ENCODE measurements around the gene ERH. TPM values are rescaled to one million over a fixed set of nuclear protein-coding genes. Genes with fewer than 3 reads are reported as not detected.
A peak's percentile ranks its signal among the peaks of the same experiment; 100 is the strongest.
"Not testable (repeated sequence)": the region's sequence is repeated elsewhere in the genome, so short reads cannot be mapped to it uniquely, and the experiment has no call there.

ERH gene
- total RNA-seq, 2 donors from 2014 or later = 198 to 374 TPM

- no peaks in the 10 kb centered on the region for H3K27me3 Mint-ChIP-seq
- H3K4me1 Mint-ChIP-seq = peaks cover 14% of the 10 kb centered on the region
- ATAC-seq (replicated peaks) = no peak
- peak overlapping the region; percentile 12 for H3K27ac Mint-ChIP-seq
- H3K9me3 Mint-ChIP-seq = no peaks in the 10 kb centered on the region
- no peak overlapping the region for H3K4me3 Mint-ChIP-seq
- peaks cover 36% of the 10 kb centered on the region for H3K36me3 Mint-ChIP-seq (ENCODE audit: low read depth)
Observed at GRCh38 chr14:69408331-69408960, 10.3 kb upstream of the ERH start.

DNA sequence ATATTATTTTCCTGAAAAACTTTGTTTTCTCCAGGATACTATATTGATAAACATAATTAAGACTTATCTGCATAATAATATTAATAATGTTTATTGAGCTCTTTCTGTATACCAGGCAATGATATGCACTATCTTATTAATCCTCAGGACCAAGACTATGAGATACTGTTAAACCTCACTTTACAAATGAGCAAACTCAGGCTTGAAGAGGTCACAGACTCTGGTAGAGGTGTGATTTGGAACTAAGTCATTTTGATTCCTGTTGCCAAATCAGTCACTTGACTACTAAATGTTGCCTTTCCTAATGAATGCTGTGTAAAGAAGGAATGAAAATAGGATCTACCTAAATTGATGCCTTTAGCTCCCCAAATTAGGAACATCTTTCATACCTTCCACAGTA, 7.7 kb upstream of the ERH start:
- H3K4me1 Mint-ChIP-seq = peaks cover 14% of the 10 kb centered on the region
- H3K27ac Mint-ChIP-seq = no peak overlapping the region
- no peaks in the 10 kb centered on the region for H3K27me3 Mint-ChIP-seq
- H3K9me3 Mint-ChIP-seq = no peaks in the 10 kb centered on the region
- H3K36me3 Mint-ChIP-seq (ENCODE audit: low read depth) = peaks cover 30% of the 10 kb centered on the region
- no peak overlapping the region for H3K4me3 Mint-ChIP-seq
- ATAC-seq (replicated peaks) = no peak

DNA sequence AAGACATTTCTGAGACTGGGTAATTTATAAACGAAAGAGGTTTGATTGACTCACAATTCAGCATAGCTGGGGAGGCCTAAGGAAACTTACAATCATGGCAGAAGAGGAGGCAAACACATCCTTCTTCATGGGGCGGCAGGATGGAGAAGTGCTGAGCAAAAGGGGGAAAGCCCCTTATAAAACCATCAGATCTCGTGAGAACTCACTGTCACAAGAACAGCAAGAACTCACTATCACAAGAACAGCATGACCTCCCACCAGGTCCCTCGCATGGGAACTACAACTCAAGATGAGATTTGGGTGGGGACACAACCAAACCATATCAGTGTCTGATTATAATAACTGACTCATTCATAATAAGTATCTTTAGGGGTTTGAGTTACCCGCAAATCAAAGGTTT, 6.8 kb upstream of the ERH start:
- H3K4me1 Mint-ChIP-seq = peaks cover 21% of the 10 kb centered on the region
- no peak overlapping the region for H3K4me3 Mint-ChIP-seq
- H3K27me3 Mint-ChIP-seq = no peaks in the 10 kb centered on the region
- H3K9me3 Mint-ChIP-seq = no peaks in the 10 kb centered on the region
- no peak overlapping the region for H3K27ac Mint-ChIP-seq
- H3K36me3 Mint-ChIP-seq (ENCODE audit: low read depth) = peaks cover 38% of the 10 kb centered on the region
- no peak for ATAC-seq (replicated peaks)

GRCh38 chr14:69404478-69404877, 6.4 kb upstream of the ERH start:
- peaks cover 21% of the 10 kb centered on the region for H3K4me1 Mint-ChIP-seq
- H3K27me3 Mint-ChIP-seq = no peaks in the 10 kb centered on the region
- H3K9me3 Mint-ChIP-seq = no peaks in the 10 kb centered on the region
- no peak overlapping the region for H3K27ac Mint-ChIP-seq
- H3K4me3 Mint-ChIP-seq = no peak overlapping the region
- no peak for ATAC-seq (replicated peaks)
- peaks cover 42% of the 10 kb centered on the region for H3K36me3 Mint-ChIP-seq (ENCODE audit: low read depth)

DNA sequence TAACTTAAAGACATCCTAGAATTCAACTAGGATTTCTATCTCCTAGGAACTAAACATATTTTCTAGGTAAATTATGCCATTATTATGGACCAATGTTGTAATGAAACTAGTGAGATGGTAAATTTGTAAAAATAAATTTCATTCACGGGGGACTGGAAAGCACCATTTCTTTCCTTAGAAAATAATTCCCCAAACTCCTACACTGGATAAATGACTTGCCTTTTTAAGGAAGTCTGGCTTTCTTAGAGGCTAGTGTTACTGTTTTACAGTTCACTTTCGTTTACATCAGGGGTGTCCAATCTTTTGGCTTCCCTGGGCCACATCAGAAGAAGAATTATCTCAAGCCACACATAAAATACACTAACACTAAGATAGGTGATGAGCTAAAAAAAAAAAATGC, 3.7 kb upstream of the ERH start:
- Mint-ChIP-seq H3K9me3 (no peaks in the 10 kb centered on the region), H3K27me3 (no peaks in the 10 kb centered on the region), H3K27ac (no peak overlapping the region), H3K4me3 (no peak overlapping the region), H3K36me3 (ENCODE audit: low read depth) (peaks cover 53% of the 10 kb centered on the region), H3K4me1 (peaks cover 17% of the 10 kb centered on the region)
- no peak for ATAC-seq (replicated peaks)

GRCh38 chr14:69400154-69400553, 2.1 kb upstream of the ERH start:
- ATAC-seq (replicated peaks) = no peak
- H3K9me3 Mint-ChIP-seq = no peaks in the 10 kb centered on the region
- H3K36me3 Mint-ChIP-seq (ENCODE audit: low read depth) = peaks cover 65% of the 10 kb centered on the region
- H3K4me1 Mint-ChIP-seq = peaks cover 28% of the 10 kb centered on the region
- H3K27ac Mint-ChIP-seq = peak overlapping the region; percentile 62
- peak overlapping the region; percentile 89 for H3K4me3 Mint-ChIP-seq
- H3K27me3 Mint-ChIP-seq = no peaks in the 10 kb centered on the region

- Mint-ChIP-seq H3K36me3 (ENCODE audit: low read depth) (peaks cover 66% of the 10 kb centered on the region), H3K4me3 (peak overlapping the region; percentile 89), H3K4me1 (peaks cover 25% of the 10 kb centered on the region), H3K27ac (peak overlapping the region; percentile 97), H3K27me3 (no peaks in the 10 kb centered on the region), H3K9me3 (no peaks in the 10 kb centered on the region)
- ATAC-seq (replicated peaks) = no peak
Observed at GRCh38 chr14:69399750-69400149, 1.7 kb upstream of the ERH start.

GRCh38 chr14:69398818-69399210, 715 bp upstream of the ERH start:
- peaks cover 22% of the 10 kb centered on the region for H3K4me1 Mint-ChIP-seq
- H3K27ac Mint-ChIP-seq = peak overlapping the region; percentile 97
- no peaks in the 10 kb centered on the region for H3K27me3 Mint-ChIP-seq
- peak; percentile 4 for ATAC-seq (replicated peaks)
- no peaks in the 10 kb centered on the region for H3K9me3 Mint-ChIP-seq
- peak overlapping the region; percentile 89 for H3K4me3 Mint-ChIP-seq
- H3K36me3 Mint-ChIP-seq (ENCODE audit: low read depth) = peaks cover 67% of the 10 kb centered on the region

- peak overlapping the region; percentile 97 for H3K27ac Mint-ChIP-seq
- peak overlapping the region; percentile 89 for H3K4me3 Mint-ChIP-seq
- no peak for ATAC-seq (replicated peaks)
- H3K27me3 Mint-ChIP-seq = no peaks in the 10 kb centered on the region
- H3K36me3 Mint-ChIP-seq (ENCODE audit: low read depth) = peaks cover 96% of the 10 kb centered on the region
- H3K4me1 Mint-ChIP-seq = peaks cover 41% of the 10 kb centered on the region
- H3K9me3 Mint-ChIP-seq = no peaks in the 10 kb centered on the region
Observed at GRCh38 chr14:69395929-69396328, 2.2 kb downstream of the ERH start.

DNA sequence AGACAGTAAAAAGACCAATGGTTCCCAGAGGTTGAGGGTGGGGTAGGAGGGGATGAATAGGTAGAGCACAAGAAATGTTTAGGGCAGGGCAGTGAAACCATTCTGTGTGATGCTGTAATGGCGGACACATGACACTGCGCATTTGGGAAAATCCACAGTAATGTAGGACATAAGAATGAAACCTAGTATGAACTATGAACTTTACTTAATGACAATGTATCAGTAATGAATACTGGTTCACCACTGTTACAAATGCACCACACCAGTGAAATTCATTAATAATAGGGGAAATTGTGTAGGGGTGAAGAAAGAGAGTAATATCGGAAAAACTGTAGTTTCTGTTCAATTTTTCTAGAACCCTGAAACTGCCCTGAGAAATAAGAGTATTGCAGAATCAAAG, 5.6 kb downstream of the ERH start:
- Mint-ChIP-seq H3K4me3 (peak overlapping the region; percentile 61), H3K27ac (peak overlapping the region; percentile 71), H3K4me1 (peaks cover 48% of the 10 kb centered on the region), H3K36me3 (ENCODE audit: low read depth) (peaks cover 100% of the 10 kb centered on the region), H3K9me3 (no peaks in the 10 kb centered on the region), H3K27me3 (no peaks in the 10 kb centered on the region)
- no peak for ATAC-seq (replicated peaks)

DNA sequence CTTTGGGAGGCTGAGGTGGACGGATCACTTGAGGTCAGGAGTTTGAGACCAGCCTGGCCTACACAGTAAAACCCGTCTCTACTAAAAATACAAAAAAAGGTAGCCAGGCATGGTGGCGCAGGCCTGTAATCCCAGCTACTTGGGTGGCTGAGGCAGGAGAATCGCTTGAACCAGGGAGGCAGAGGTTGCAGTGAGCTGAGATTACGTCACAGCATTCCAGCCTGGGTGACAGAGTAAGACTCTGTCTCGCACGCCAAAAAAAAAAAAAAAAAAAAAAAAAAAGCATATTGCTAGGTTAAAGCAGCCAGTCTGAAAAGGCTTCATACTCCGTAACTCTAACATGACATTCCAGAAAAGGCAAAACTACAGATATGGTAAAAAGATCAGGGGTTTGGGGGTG, 6.7 kb downstream of the ERH start:
- Mint-ChIP-seq H3K36me3 (ENCODE audit: low read depth) (peaks cover 100% of the 10 kb centered on the region), H3K4me1 (peaks cover 51% of the 10 kb centered on the region), H3K4me3 (peak overlapping the region; percentile 61), H3K27ac (peak overlapping the region; percentile 56)
- not testable (repeated sequence) for ATAC-seq (replicated peaks); H3K9me3 Mint-ChIP-seq; H3K27me3 Mint-ChIP-seq

- Mint-ChIP-seq H3K9me3 (no peaks in the 10 kb centered on the region), H3K27me3 (no peaks in the 10 kb centered on the region), H3K27ac (no peak overlapping the region), H3K36me3 (ENCODE audit: low read depth) (peaks cover 100% of the 10 kb centered on the region), H3K4me1 (peaks cover 42% of the 10 kb centered on the region), H3K4me3 (no peak overlapping the region)
- no peak for ATAC-seq (replicated peaks)
Observed at GRCh38 chr14:69387311-69387710, 10.8 kb downstream of the ERH start.

DNA sequence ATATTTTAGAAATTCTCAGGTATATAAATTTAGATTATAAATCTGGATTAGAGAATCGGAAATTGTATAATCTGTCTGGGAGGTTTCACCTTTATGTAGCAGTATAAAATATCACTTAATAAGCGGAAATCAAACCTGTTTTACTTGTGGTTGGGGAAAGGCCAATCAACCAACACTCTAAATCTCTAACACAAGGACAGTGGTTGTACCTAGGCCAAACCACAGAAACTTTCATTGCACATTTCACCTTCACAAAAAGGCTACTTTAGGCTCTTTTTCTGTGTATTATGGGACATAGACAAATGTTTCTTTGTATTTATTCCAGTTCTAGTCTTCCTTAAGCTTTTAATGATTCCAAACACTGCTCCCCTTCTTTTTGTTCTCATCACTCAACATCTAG, 19.8 kb downstream of the ERH start:
- no peak overlapping the region for H3K4me3 Mint-ChIP-seq
- no peaks in the 10 kb centered on the region for H3K9me3 Mint-ChIP-seq
- peaks cover 78% of the 10 kb centered on the region for H3K36me3 Mint-ChIP-seq (ENCODE audit: low read depth)
- no peaks in the 10 kb centered on the region for H3K27me3 Mint-ChIP-seq
- no peak overlapping the region for H3K27ac Mint-ChIP-seq
- ATAC-seq (replicated peaks) = no peak
- H3K4me1 Mint-ChIP-seq = peaks cover 10% of the 10 kb centered on the region

DNA sequence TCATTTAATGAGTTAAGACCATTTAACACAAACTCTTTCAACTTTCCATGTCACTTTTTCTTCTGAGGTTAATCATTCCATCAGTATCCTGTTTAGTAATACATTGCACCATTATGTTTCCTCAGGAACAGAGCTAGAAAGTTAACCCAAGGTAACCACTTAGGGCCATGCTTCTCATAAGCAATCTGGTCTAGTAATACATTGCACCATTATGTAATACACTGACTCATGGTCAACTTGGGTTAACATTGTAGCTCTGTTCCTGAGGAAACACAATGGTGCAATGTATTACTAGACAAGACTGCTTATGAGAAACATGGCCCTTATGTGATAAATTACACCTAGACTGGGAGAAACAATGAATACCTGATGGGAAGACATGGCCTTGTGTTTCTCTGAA, 21.7 kb downstream of the ERH start:
- no peaks in the 10 kb centered on the region for H3K9me3 Mint-ChIP-seq
- peaks cover 11% of the 10 kb centered on the region for H3K4me1 Mint-ChIP-seq
- no peak overlapping the region for H3K4me3 Mint-ChIP-seq
- no peak overlapping the region for H3K27ac Mint-ChIP-seq
- no peaks in the 10 kb centered on the region for H3K27me3 Mint-ChIP-seq
- ATAC-seq (replicated peaks) = no peak
- peaks cover 65% of the 10 kb centered on the region for H3K36me3 Mint-ChIP-seq (ENCODE audit: low read depth)

DNA sequence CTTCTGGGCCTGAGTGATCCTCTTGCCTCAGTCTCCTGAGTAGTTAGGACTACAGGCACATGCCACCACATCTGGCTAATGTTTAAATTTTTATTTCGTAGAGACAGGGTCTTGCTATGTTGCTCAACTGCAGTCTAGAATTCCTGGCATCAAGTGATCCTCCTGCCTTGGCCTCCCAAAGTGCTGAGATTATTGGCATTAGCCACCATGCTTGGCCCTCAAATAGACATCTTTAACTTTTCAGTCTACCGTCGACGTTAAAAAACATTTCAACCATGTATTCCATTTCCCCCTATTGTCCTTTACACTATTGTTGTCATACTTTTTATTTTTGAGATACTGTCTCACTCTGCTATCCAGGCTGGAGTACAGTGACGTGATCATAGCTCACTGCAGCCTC, 22.4 kb downstream of the ERH start:
- ATAC-seq (replicated peaks) = no peak
- H3K4me1 Mint-ChIP-seq = peaks cover 11% of the 10 kb centered on the region
- no peaks in the 10 kb centered on the region for H3K9me3 Mint-ChIP-seq
- H3K4me3 Mint-ChIP-seq = no peak overlapping the region
- H3K27me3 Mint-ChIP-seq = no peaks in the 10 kb centered on the region
- H3K27ac Mint-ChIP-seq = no peak overlapping the region
- H3K36me3 Mint-ChIP-seq (ENCODE audit: low read depth) = peaks cover 58% of the 10 kb centered on the region

- Mint-ChIP-seq H3K27me3 (no peaks in the 10 kb centered on the region), H3K4me1 (peaks cover 11% of the 10 kb centered on the region), H3K36me3 (ENCODE audit: low read depth) (peaks cover 52% of the 10 kb centered on the region), H3K4me3 (no peak overlapping the region), H3K9me3 (no peaks in the 10 kb centered on the region), H3K27ac (no peak overlapping the region)
- ATAC-seq (replicated peaks) = no peak
Observed at GRCh38 chr14:69375182-69375581, 22.9 kb downstream of the ERH start.
